SKM-1 treated with dmso at 0.1 percent for 144 hours (cell line): ENCODE results near the gene ETS1.

Experiments
- DNase-seq: peaks from one replicate; lab custom pipeline; 2025; ENCODE audit not compliant: unreplicated experiment; lab: John Stamatoyannopoulos, UW

ETS1 gene

GRCh38 chr11:128503245-128503991, 83.9 kb downstream of the ETS1 start:
- no peak for DNase-seq

- no peak for DNase-seq
Observed at GRCh38 chr11:128502726-128503125, 84.6 kb downstream of the ETS1 start.

GRCh38 chr11:128501632-128502549, 85.5 kb downstream of the ETS1 start:
- DNase-seq: no peak

GRCh38 chr11:128501008-128501407, 86.3 kb downstream of the ETS1 start:
- no peak for DNase-seq

- DNase-seq: no peak
Observed at GRCh38 chr11:128500493-128500892, 86.9 kb downstream of the ETS1 start.

GRCh38 chr11:128499613-128500253, 87.6 kb downstream of the ETS1 start:
- DNase-seq: no peak

GRCh38 chr11:128498721-128499245, 88.6 kb downstream of the ETS1 start:
- DNase-seq: no peak

- no peak for DNase-seq
Observed at GRCh38 chr11:128497776-128498095, 89.6 kb downstream of the ETS1 start.

- DNase-seq: no peak
Observed at GRCh38 chr11:128497061-128497775, 90.1 kb downstream of the ETS1 start.

GRCh38 chr11:128496692-128497060, 90.7 kb downstream of the ETS1 start:
- peak; percentile 8 for DNase-seq

- DNase-seq: no peak
Observed at GRCh38 chr11:128496249-128496648, 91.1 kb downstream of the ETS1 start.

GRCh38 chr11:128494418-128495332, 92.7 kb downstream of the ETS1 start:
- DNase-seq: no peak

- DNase-seq: no peak
Observed at GRCh38 chr11:128493570-128493965, 93.8 kb downstream of the ETS1 start.

GRCh38 chr11:128492903-128493569, 94.3 kb downstream of the ETS1 start:
- DNase-seq: no peak

- DNase-seq: peak; percentile 14
Observed at GRCh38 chr11:128492461-128492860, 94.9 kb downstream of the ETS1 start.

GRCh38 chr11:128491195-128491936, 96.0 kb downstream of the ETS1 start:
- DNase-seq: no peak

- DNase-seq: no peak
Observed at GRCh38 chr11:128490092-128490491, 97.3 kb downstream of the ETS1 start.

GRCh38 chr11:128488471-128488870, 98.9 kb downstream of the ETS1 start:
- DNase-seq: peak; percentile 67

GRCh38 chr11:128487978-128488377, 99.4 kb downstream of the ETS1 start:
- no peak for DNase-seq
